Cardiac fibroblast (primary cell): ENCODE results near the gene LCE6A.

ENCODE experiments used
- DNase-seq, 2 donors: peaks; one replicate each; pipeline versions ENCODE4 v3.0.0 to v3.0.0-alpha.2; 2010; ENCODE audit warnings: low read depth in 2 of 2
- H3K4me3 ChIP-seq, 2 donors: replicated peaks in 1 of 2; 1 replicate in 1 of 2; 2 replicates in 1 of 2; pipeline ENCODE4 v1.5.1; 2011; ENCODE audit warnings: low read depth in 2 of 2, low read length in 2 of 2, mild to moderate bottlenecking in 2 of 2, moderate library complexity in 1 of 2
- TF ChIP-seq, protein P1 (sequence below): IDR thresholded peaks from one replicate; pipeline ENCODE4 v1.5.1; 2011; ENCODE audit warnings: low read depth, mild to moderate bottlenecking, low read length, inconsistent platforms

Gene LCE6A

DNA sequence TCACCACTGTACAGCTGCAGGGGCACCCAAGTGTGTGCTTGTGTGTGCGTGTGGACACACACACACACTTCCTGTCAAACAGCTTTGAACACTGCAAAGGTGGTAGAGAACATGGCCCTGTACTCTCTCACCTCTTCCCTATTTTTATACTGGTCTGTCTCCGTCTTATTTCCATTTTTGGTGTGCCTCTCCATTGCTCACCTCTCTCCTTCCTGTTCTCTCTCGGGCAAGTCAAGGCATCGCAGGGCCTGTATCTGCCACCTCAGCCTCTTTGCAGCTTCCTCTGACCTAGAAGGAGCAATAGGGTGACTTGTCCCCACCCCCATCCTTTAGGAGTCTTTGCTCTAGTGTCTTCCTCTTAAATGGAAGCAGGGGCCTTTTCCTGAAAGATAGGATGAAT lies 37.7 kb downstream of the LCE6A start:
- H3K4me3 ChIP-seq: no peak overlapping the region
- no peak for DNase-seq
- TF ChIP-seq, protein P1, sequence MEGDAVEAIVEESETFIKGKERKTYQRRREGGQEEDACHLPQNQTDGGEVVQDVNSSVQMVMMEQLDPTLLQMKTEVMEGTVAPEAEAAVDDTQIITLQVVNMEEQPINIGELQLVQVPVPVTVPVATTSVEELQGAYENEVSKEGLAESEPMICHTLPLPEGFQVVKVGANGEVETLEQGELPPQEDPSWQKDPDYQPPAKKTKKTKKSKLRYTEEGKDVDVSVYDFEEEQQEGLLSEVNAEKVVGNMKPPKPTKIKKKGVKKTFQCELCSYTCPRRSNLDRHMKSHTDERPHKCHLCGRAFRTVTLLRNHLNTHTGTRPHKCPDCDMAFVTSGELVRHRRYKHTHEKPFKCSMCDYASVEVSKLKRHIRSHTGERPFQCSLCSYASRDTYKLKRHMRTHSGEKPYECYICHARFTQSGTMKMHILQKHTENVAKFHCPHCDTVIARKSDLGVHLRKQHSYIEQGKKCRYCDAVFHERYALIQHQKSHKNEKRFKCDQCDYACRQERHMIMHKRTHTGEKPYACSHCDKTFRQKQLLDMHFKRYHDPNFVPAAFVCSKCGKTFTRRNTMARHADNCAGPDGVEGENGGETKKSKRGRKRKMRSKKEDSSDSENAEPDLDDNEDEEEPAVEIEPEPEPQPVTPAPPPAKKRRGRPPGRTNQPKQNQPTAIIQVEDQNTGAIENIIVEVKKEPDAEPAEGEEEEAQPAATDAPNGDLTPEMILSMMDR: no peak

DNA sequence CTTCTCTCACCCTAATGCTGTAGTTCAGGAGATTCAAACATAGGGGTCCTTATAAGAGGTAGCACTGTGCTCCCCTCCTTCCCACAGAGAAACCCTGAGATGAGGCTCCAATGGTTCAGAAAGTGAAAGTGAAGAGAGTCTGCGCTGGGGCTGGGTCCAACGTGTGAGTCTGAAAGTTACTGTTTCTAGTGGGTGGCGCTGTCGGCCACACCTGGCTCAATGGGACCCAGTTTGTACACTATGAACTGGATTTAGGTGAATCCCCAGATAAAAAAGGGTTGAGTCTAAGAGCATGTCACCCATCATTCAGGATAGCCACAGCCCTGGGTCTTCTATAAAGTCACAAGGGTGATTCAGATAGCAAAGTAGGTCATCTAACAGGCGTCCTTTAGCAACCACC lies 38.3 kb downstream of the LCE6A start:
- TF ChIP-seq, protein P1: no peak
- DNase-seq: no peak
- H3K4me3 ChIP-seq: no peak overlapping the region

DNA sequence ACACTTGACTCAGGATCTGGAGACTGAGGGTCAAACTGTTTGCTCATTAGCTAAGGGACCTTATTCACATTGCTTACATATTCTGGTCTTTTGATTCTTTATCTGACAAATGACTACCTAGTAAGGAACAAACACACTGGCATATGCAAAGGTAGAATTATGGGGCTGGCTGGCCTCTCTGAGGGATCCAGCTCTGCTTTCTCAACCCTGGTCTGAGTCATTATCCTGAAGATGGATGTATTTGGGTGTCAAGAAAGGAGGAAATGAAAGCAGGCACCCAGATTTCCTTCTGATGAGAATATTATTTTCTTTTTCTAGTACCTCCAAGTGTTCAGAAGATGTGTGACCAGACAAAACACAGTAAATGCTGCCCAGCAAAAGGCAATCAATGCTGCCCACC lies 41.4 kb downstream of the LCE6A start:
- TF ChIP-seq, protein P1: no peak
- DNase-seq: no peak
- no peak overlapping the region for H3K4me3 ChIP-seq

DNA sequence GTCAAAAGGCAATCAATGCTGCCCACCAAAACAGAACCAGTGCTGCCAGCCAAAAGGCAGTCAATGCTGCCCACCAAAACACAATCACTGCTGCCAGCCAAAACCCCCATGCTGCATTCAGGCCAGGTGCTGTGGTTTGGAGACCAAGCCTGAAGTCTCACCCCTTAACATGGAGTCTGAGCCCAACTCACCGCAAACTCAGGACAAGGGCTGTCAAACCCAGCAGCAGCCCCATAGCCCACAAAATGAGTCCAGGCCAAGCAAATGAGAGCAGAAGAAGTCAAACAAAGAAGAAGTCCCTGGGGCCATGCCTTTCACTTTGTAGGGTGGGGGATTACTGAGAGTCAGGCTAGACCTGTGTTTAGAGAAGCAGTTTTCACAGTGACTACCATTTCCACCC lies 41.9 kb downstream of the LCE6A start:
- TF ChIP-seq, protein P1: no peak
- no peak overlapping the region for H3K4me3 ChIP-seq
- no peak for DNase-seq

DNA sequence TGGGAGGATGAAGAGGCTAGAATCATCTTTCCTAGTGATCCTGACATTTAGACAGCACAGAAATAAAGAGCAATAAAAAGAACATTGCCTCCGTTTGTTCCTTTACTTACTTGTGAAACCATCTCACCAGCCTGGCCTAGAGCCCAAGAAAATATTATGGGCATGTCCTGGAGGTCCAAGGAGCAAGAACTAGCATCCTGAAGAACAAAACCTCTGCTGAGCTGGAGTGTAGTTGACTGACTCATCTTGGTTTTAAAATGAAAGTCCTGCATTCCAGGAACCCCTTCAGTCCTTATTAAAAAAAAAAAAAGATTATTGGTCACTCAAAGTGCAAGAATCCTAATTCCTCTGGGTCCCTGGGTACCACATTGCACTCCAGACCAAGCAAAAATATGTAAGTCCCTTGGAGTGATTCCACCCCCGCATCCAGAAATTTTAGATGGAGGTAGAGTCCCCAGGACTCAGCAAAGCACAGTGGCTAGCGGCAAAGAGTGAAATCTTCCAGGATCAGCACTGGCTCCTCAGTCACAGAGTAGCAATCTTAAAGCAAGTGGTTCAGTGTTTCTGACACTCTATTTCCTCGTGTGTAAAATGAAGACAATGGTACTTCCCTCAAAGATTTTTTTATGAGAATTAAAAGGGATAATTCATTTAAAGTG lies 42.4 kb downstream of the LCE6A start:
- DNase-seq: no peak
- H3K4me3 ChIP-seq: no peak overlapping the region
- TF ChIP-seq, protein P1: no peak

DNA sequence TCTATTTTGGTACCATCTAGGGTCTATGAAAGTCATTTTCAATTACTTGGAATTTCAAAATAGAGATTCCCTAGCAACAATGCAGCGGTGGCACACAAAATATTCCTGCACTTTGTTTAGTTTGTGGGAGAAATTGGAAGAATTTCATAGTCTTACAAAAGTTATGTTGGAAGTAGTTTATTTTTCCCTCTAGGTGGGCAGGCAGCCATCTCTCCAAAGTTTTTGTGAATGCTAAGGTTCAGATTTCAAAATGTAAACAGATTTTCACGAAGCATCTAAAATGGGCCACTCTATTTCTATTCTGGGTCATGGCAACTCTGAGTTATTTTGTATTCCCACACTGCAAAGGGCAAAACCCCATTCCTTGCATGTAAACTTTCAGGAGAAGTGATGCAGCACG lies 43.4 kb downstream of the LCE6A start:
- DNase-seq: no peak
- TF ChIP-seq, protein P1: no peak
- no peak overlapping the region for H3K4me3 ChIP-seq
